OCI-LY1 (cell line): ENCODE results near the gene TSNAXIP1.

Source experiments
- H2AFZ ChIP-seq: fragments of 200-600 bp; sonication (generic), shearing (Covaris generic); 2 replicates; pipeline ENCODE4 v1.6.0; 2014; ENCODE audit warnings: antibody characterized with exemption, mild to moderate bottlenecking, low read length
- H3F3A ChIP-seq: fragments of 200-600 bp; sonication (generic), shearing (Covaris generic); 2 replicates; pipeline ENCODE4 v1.6.0; 2014; ENCODE audit warnings: mild to moderate bottlenecking, antibody characterized with exemption, low read length, moderate library complexity; ENCODE audit not compliant: insufficient read depth
- H3K27ac ChIP-seq: fragments of 200-600 bp; sonication (generic); 2 replicates; pipeline ENCODE4 v1.5.1; 2014; ENCODE audit warnings: low read length, mixed run types, mild to moderate bottlenecking, low read depth; ENCODE audit not compliant: poor library complexity, severe bottlenecking
- H3K27me3 ChIP-seq: fragments of 200-600 bp; sonication (generic); 2 replicates; pipeline ENCODE4 v1.6.0; 2014; ENCODE audit warnings: antibody characterized with exemption, mild to moderate bottlenecking, low read length, moderate library complexity; ENCODE audit not compliant: insufficient read depth
- H3K36me3 ChIP-seq: fragments of 200-600 bp; sonication (generic); 2 replicates; pipeline ENCODE4 v1.6.1; 2014; ENCODE audit warnings: mild to moderate bottlenecking, antibody characterized with exemption, low read length, moderate library complexity, mixed read lengths; ENCODE audit not compliant: insufficient read depth
- H3K4me1 ChIP-seq: fragments of 200-600 bp; sonication (generic); 2 replicates; pipeline ENCODE4 v1.5.1; 2014; ENCODE audit warnings: mild to moderate bottlenecking, low read length, moderate library complexity; ENCODE audit not compliant: insufficient read depth, severe bottlenecking
- H3K4me2 ChIP-seq: fragments of 200-600 bp; sonication (generic), shearing (Covaris generic); 2 replicates; pipeline ENCODE4 v1.6.1; 2014; ENCODE audit warnings: low read length
- H3K4me3 ChIP-seq: fragments of 200-600 bp; sonication (generic); 2 replicates; pipeline ENCODE4 v1.5.1; 2014; ENCODE audit warnings: low read length, low read depth, mild to moderate bottlenecking, mixed read lengths; ENCODE audit not compliant: poor library complexity, severe bottlenecking
- H3K79me2 ChIP-seq: fragments of 200-600 bp; shearing (Covaris generic); 2 replicates; pipeline ENCODE4 v1.6.1; 2016; ENCODE audit warnings: mixed run types, low read length, mixed read lengths; ENCODE audit not compliant: insufficient read depth
- H3K9ac ChIP-seq: fragments of 200-600 bp; sonication (generic), shearing (Covaris generic); 2 replicates; pipeline ENCODE4 v1.6.1; 2014; ENCODE audit warnings: mild to moderate bottlenecking, low read length, mixed read lengths
- H3K9me2 ChIP-seq: fragments of 200-600 bp; sonication (generic), shearing (Covaris generic); 2 replicates; pipeline ENCODE4 v1.6.1; 2014; ENCODE audit warnings: low read depth, mild to moderate bottlenecking, low read length, mixed read lengths
- H3K9me3 ChIP-seq: fragments of 200-600 bp; shearing (Covaris generic); 2 replicates; pipeline ENCODE4 v1.6.1; 2014; ENCODE audit warnings: low read length, mixed read lengths
- H4K20me1 ChIP-seq: fragments of 200-600 bp; sonication (generic), shearing (Covaris generic); 2 replicates; pipeline ENCODE4 v1.6.0; 2016; ENCODE audit warnings: mild to moderate bottlenecking, low read length; ENCODE audit not compliant: insufficient read depth
- CTCF ChIP-seq: fragments of 200-600 bp; sonication (generic), shearing (Covaris generic); IDR thresholded peaks from 2 replicates; pipeline ENCODE4 v1.5.1; 2017; ENCODE audit warnings: mild to moderate bottlenecking, antibody characterized with exemption, low read length, moderate library complexity, mixed read lengths
- EZH2 ChIP-seq: fragments of 200-600 bp; sonication (generic), shearing (Covaris generic); IDR thresholded peaks from 2 replicates; pipeline ENCODE4 v1.8.0; 2017; ENCODE audit warnings: borderline replicate concordance, mixed run types, mild to moderate bottlenecking, antibody characterized with exemption, low read length, moderate library complexity, mixed read lengths

Gene TSNAXIP1

DNA sequence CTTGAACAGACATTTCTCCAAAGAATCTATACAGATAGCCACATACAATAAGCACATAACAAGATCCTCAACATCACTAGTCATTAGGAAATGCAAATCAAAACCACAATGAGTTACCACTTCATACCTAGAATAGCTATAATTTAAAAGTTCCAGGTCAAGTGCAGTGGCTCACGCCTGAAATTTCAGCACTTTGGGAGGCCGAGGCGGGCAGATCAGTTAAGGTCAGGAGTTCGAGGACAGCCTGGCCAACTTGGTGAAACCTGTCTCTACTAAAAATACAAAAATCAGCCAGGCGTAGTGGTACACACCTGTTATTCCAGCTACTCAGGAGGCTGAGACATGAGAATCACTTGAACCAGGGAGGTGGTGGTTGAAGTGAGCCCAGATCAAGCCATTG lies 20.2 kb upstream of the TSNAXIP1 start:
- Histone ChIP-seq H3K36me3 (no peaks in the 10 kb centered on the region), H3K27ac (peak overlapping the region; percentile 35), H3K27me3 (no peaks in the 10 kb centered on the region), H3K79me2 (peaks cover 18% of the 10 kb centered on the region), H3K9me3 (no peaks in the 10 kb centered on the region), H3K9ac (no peak overlapping the region), H2AFZ (no peak overlapping the region), H3F3A (no peaks in the 10 kb centered on the region), H3K4me1 (peaks cover 15% of the 10 kb centered on the region), H3K4me3 (no peak overlapping the region), H3K4me2 (no peak overlapping the region), H3K9me2 (no peaks in the 10 kb centered on the region), H4K20me1 (no peaks in the 10 kb centered on the region)
- no peak for TF ChIP-seq EZH2
- no peak for TF ChIP-seq CTCF

GRCh38 chr16:67790071-67790470 lies 16.6 kb upstream of the TSNAXIP1 start:
- no peak for TF ChIP-seq EZH2
- TF ChIP-seq CTCF, result no peak
- Histone ChIP-seq H3K27ac (no peak overlapping the region), H2AFZ (no peak overlapping the region), H3K4me3 (no peak overlapping the region), H3K79me2 (peaks cover 18% of the 10 kb centered on the region), H3K36me3 (no peaks in the 10 kb centered on the region), H3K9me2 (no peaks in the 10 kb centered on the region), H3K9me3 (no peaks in the 10 kb centered on the region), H3K4me2 (no peak overlapping the region), H3F3A (no peaks in the 10 kb centered on the region), H3K9ac (no peak overlapping the region), H4K20me1 (no peaks in the 10 kb centered on the region), H3K27me3 (no peaks in the 10 kb centered on the region), H3K4me1 (peaks cover 9% of the 10 kb centered on the region)

DNA sequence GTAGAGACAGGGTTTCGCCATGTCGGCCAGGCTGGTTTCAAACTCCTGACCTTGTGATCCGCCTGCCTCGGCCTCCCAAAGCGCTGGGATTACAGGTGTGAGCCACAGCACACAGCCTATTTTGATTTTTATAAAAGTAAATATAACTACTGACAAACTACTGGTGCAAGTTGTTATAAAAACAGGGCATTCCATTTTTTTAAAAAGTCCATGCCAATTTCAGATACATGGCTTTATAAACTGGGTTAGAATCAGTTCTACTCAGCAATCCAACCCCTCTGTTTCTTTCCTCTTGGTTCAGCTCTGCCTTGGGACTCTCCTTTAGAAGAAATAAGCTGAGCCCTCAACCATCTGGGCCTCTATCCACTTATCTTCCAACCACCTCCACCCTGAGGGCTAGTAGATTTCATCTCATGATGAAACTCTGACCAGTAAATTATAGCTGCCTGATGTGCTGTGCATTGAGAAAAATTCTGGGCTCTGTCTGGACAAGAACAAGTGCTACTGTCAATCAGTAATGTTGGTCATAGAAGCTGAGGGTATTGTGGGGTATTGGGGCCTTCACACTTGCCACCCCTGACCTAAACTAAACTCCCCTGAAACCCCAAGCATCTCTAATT lies 10.5 kb upstream of the TSNAXIP1 start:
- Histone ChIP-seq H3K9me2 (no peaks in the 10 kb centered on the region), H3K9ac (no peak overlapping the region), H3F3A (no peaks in the 10 kb centered on the region), H3K9me3 (no peaks in the 10 kb centered on the region), H3K4me1 (peaks cover under 1% of the 10 kb centered on the region), H3K79me2 (peaks cover 11% of the 10 kb centered on the region), H3K4me3 (no peak overlapping the region), H3K27me3 (no peaks in the 10 kb centered on the region), H3K36me3 (peaks cover 27% of the 10 kb centered on the region; the same call in 1 of the 2 replicates), H2AFZ (no peak overlapping the region), H3K4me2 (no peak overlapping the region), H4K20me1 (no peaks in the 10 kb centered on the region), H3K27ac (no peak overlapping the region)
- no peak for TF ChIP-seq CTCF
